ENCODE measurements around the gene UBA52.

The UBA52 gene

DNA sequence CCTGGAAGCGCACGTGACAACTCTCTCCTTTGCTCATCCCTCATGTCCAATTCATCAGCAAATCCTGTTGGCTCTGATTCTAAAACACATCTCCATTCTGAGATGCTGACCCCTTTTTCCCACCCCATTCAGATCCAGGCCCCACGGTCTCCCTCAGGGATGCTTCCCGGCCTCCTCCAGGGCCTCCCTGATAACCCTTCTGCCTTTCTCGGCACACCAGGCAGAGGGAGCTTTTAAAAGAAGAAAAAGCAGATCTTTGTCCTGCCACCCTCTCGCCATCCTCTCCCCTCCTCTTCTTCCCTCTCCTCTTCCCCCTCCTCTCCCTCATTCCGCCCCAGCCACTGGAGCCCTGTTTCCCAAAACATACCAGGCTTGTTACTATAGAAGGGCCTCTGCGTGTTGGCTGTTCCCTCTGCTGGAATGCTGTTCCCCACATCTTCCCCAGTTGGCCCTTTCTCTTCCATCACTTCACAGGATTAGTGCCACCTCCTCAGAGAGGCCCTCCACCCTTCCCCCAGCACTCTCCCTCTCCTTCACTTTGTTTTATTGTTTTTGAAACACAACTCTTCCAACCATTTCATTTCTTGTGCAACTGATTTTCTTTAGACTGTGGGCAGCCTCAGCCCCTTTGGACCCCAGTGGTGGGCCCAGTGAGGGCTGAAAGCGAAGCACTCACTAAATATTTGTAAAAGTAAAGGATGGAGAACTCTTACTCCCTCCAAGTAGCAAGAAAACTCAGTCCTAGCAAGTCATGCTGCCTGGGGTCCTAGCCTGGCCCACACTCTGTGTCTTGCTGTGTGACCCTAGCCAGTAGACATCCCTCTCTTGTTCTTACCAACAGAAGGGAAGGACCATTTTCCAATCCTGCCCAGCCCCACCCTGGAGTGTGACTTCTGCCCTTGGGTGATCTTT lies 37.4 kb downstream of the UBA52 start:
- no peak for DNase-seq

GRCh38 chr19:18609717-18610051 lies 38.0 kb downstream of the UBA52 start:
- no peak for DNase-seq

DNA sequence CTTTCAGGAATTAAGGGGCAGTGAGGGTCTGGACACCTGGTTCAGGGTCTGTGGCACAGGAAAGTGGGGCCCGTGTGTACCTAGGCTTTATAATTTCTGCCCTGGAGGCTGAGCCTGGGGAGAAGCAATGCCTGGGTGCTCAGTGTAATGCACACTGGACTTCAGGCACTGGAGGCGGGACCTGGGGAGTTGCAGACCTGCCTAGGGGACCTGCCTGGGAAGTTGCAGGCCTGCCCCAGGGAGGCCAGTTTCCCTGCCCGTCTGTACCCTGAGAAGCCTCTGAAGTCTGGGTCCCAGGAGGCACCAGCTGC lies 38.5 kb downstream of the UBA52 start:
- DNase-seq, result no peak

DNA sequence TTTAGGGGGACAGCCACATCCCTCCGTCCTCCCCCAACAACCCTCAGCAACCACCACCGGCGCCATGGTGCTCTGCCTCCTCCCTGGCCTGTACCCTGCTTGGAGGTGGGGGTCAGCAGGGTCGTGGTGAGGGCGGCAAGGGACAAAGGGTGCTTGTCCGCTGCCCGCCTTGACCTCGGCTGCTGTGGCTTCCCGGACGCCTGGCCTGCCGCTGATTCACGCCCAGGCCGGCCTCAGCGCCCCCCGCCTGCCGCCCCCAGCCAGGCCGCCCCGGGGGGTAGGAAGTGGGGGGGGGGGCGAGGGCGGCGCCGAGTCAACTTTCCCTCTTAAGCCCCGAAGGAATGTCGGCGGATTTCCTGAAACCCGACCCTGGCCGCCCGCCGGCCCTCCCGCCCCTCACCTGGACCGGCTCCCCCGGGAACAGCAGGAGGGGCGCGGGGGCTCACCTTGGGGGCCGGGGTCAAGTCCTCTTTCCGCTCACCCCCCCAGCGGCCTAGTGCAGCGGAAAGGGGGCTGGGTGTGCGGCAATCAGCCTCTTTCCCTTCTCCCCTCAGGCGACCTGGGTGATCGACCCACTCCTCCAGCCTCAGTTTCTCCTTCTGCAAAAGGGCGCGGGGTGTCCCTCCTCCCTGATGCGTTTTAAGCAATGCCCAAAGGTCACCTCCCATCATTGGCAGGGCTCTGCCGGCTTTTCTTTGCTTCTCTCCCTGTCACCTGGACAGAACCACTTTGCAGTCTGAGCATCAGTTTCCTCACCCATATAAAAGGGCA lies 39.1 kb downstream of the UBA52 start:
- DNase-seq, result no peak

DNA sequence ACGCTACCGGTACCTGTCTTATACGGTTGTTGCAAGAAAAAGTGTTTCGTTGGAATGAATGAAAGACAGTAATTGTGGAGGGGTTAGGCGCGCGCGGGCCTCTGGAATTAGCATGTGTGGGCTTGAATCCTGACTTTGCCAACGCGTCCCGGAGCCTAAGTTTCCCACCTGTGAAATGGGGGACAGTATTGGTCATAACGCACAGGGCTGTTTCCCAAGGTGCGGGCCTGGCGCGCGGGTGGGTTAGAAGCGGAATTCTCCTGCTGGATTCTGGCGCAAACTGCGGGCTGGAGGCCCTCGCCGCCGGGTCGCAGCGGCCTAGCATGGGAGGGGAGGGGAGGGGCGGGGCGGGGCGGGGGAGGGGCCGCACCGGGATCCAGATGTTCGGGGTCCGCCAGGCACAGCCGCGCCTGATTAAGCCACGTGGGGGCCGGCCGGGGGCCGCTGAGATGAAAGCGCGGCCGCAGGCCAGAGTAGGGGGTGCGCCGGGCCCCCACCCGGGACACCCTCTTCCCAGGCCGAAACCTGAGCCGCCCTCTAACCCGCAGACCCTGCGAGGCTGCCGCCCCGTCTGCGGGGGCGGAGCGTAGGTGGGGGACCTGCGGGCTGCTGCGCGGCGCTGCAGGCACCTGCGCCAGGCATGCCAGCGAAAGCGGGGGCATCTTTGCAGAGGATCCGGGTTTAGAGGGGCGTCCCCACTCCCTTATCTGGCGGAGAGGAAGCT lies 39.8 kb downstream of the UBA52 start:
- DNase-seq, result no peak

DNA sequence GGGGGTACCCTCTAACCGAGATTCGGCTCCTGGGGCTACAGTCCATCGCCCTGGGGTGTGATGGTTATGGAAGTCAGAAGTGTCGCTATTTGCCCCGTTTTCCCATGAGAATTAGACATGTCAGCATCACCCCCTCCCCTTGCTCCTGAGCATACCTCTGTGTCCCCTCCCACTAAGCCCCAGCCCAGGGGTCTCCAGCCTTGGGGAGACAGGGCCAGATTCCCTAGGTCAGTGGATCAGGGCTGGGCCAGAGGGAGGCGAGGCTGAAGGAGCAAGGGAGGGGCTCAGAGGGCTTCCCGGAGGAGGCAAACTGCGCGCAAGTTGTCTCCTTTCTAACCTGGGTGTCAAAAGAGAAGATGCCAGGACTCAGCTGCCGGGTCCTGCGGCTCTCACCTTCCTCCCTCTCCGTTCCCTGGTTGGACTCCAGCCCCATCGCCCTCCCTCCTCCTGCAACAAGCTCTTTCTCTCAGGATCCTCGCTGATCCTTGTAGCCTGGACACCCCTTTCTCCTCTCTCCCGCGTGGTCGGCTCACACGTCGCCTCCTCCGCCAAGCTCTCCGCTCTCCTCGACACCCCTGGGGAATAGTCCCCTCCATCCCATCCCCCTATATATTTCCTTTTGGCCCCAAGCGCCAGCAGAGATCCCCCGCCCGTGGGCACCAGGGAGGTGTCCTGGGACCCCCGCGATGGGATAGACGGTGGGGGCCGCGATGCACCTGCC lies 40.6 kb downstream of the UBA52 start:
- no peak for DNase-seq

GRCh38 chr19:18612772-18613588 lies 41.3 kb downstream of the UBA52 start, which contains the start of gene TMEM59L:
TMEM59L (plus strand) TSS chr19:18612870; CDS start chr19:18612959, 89 bp downstream.
- no peak for DNase-seq

- no peak for DNase-seq
Measured at GRCh38 chr19:18613589-18614234, 42.1 kb downstream of the UBA52 start.

- no peak for DNase-seq
Measured at GRCh38 chr19:18616023-18616422, 44.4 kb downstream of the UBA52 start.

- DNase-seq, result no peak
Measured at GRCh38 chr19:18617562-18617961, 45.9 kb downstream of the UBA52 start.

GRCh38 chr19:18618236-18618635 lies 46.6 kb downstream of the UBA52 start:
- DNase-seq, result no peak

DNA sequence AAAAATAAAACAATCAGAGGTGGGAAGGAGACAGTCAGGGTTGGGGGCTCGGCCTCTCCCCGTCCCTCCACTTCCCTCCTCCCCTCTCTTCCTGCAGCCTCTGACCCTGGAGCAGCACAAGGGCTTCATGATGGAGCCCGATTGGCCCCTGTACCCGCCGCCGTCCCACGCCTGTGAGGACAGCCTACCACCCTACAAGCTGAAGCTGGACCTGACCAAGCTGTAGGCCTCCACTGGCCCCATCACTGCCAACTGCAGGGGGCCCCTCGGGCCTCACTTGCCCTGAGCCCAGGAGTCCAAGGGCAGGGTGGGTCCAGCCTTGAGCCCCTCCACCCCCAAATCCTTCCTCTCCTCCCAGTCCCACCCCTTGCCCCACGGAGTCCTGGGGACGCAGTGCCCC lies 48.7 kb downstream of the UBA52 start:
- no peak for DNase-seq

DNA sequence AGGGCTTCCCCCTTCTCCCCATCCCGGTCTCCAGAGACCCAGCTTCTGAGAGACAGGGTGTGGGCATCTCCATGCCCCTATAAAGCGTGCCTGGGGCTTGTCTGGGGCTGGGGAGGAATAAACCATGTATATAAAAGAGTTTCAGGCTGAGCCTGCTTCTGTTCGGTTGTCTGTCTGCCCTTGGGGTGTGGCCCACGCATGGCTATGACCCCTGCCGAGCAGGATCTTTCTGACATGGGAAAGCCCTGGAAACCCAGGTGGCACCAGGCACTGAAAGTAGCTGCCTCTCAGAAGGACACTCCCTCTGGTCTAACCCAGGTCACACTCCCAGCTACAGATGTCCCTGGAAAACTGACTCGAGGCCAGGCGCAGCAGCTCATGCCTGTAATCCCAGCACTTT lies 49.2 kb downstream of the UBA52 start:
- DNase-seq, result no peak

DNA sequence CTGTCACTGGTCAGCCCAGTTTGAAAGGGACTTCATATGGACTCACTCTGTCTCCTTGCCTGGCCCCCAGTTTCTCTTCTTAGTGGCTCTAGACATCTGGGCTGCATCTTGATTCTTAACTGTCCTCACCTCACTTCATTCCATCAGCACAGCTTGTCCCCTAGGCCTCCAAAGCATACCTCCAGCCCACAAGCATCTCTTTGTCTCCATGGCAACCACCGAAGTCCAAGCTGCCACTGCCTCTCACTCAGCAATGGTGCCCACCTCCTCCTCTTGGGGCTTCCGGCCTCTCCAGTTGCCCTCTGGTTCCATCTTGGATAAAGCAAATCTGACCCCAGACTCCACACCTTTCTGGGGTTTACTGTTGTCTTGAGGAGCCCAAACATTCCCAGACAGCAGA lies 55.2 kb downstream of the UBA52 start:
- no peak for DNase-seq

Measured in suppressor macrophage treated with lipopolysaccharide for 4 hours (primary cell).